Measurements from ENCODE around the gene VWC2. TPM values are rescaled to one million over a fixed set of nuclear protein-coding genes. Genes with fewer than 3 reads are reported as not detected.

VWC2 gene
- total and polyA plus RNA-seq, 3 experiments from 2014 or later: not detected

DNA sequence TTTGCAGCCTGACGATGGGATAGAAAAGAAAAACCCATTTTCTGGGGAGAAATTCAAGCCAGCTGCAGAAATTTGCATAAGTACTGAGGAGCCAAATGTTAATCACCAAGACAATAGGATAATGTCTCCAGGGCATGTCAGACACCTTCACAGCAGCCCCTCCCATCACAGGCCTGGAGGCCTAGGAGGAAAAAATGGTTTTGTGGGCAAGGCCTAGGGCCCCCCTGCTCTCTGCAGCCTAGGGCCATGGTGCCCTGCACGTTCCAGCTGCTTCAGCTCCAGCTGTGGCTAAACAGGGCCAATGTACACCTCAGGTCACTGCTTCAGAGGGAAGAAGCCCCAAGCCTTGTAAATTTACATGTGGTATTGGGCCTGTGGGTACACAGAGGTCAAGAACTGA, 158.2 kb downstream of the VWC2 start:
- Histone ChIP-seq H3K9me3 (ENCODE audit: low read length) (no peaks in the 10 kb centered on the region), H3K4me1 (ENCODE audit: insufficient read depth, low read length) (no peaks in the 10 kb centered on the region), H3K27ac (ENCODE audit: low read depth, low read length) (no peak overlapping the region), H3K27me3 (ENCODE audit: insufficient read depth, low read length, poor library complexity, severe bottlenecking) (no peaks in the 10 kb centered on the region), H3K36me3 (ENCODE audit: insufficient read depth, low read length) (no peaks in the 10 kb centered on the region), H3K4me3 (ENCODE audit: low read length) (no peak overlapping the region)
- DNase-seq: no peak
- ChIA-PET CTCF (no interaction called here), POLR2A (no interaction called here)
- H3K4me1 Mint-ChIP-seq: no peaks in the 10 kb centered on the region
- no peaks in the 10 kb centered on the region for H3K27me3 Mint-ChIP-seq
- no peak overlapping the region for H3K27ac Mint-ChIP-seq
- peaks cover 13 to 17% (median 16%) of the 10 kb centered on the region in 5 donors for H3K9me3 Mint-ChIP-seq
- H3K36me3 Mint-ChIP-seq: no peaks in the 10 kb centered on the region
- no peak overlapping the region for H3K4me3 Mint-ChIP-seq

DNA sequence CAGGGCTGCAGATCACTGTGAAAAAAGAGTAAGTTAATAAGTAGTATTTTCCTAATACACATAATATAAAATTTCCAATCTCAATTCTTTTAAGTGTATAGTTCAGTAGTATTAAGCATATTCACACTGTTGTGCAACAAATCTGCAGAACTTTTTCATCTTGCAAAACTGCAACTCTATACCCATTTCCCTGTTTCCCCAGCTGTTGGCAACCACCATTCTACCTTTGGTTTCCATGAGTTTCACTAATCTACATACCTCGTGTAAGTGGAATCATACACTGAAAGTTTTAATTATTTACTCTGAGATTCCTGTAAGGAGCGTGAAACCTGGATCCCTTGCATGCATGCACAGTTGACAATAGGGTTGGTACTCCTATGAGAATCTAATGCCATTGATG, 164.2 kb downstream of the VWC2 start:
- H3K4me3 ChIP-seq (ENCODE audit: low read length): no peak overlapping the region
- H3K27ac Mint-ChIP-seq: no peak overlapping the region
- H3K4me3 Mint-ChIP-seq: no peak overlapping the region
- H3K36me3 Mint-ChIP-seq: no peaks in the 10 kb centered on the region
- no peak overlapping the region for H3K27ac ChIP-seq (ENCODE audit: low read depth, low read length)
- H3K9me3 Mint-ChIP-seq: peaks cover 2 to 7% (median 5%) of the 10 kb centered on the region in 5 donors
- no peaks in the 10 kb centered on the region for H3K4me1 Mint-ChIP-seq
- H3K9me3 ChIP-seq (ENCODE audit: low read length): no peaks in the 10 kb centered on the region
- H3K27me3 Mint-ChIP-seq: no peaks in the 10 kb centered on the region
- no peaks in the 10 kb centered on the region for H3K27me3 ChIP-seq (ENCODE audit: insufficient read depth, low read length, poor library complexity, severe bottlenecking)
- POLR2A ChIA-PET: no interaction called here
- CTCF ChIA-PET: no interaction called here
- no peaks in the 10 kb centered on the region for H3K36me3 ChIP-seq (ENCODE audit: insufficient read depth, low read length)
- no peak for DNase-seq
- H3K4me1 ChIP-seq (ENCODE audit: insufficient read depth, low read length): no peaks in the 10 kb centered on the region

Measured in CD8-positive, alpha-beta memory T cell (primary cell).